Esophagus muscularis mucosa (tissue), 3 donors: ENCODE results near the gene SPDYE6.
"Not testable (repeated sequence)": the region's sequence is repeated elsewhere in the genome, so short reads cannot be mapped to it uniquely, and the experiment has no call there.

Experiments used
- POLR2A ChIP-seq: fragments of 450-650 bp; IDR thresholded peaks from one replicate; pipeline ENCODE4 v1.6.1; 2017; ENCODE audit warnings: antibody characterized with exemption, moderate library complexity, mild to moderate bottlenecking, low read depth
- POLR2AphosphoS5 ChIP-seq, 2 donors: sonication (generic); formaldehyde crosslinking; IDR thresholded peaks; one replicate each; pipeline ENCODE4 v1.6.1; 2017; ENCODE audit warnings: antibody characterized with exemption in 2 of 2
- TF ChIP-seq, protein P1 (sequence below), 3 experiments: fragments of 200-600 bp in 2 of 3; fragments of 450-650 bp in 1 of 3; sonication (generic) in 2 of 3; IDR thresholded peaks; one replicate each; pipeline ENCODE4 v1.5.1; 2017 to 2019; ENCODE audit warnings: antibody characterized with exemption in 3 of 3, mild to moderate bottlenecking in 2 of 3, moderate library complexity in 1 of 3

DNA sequence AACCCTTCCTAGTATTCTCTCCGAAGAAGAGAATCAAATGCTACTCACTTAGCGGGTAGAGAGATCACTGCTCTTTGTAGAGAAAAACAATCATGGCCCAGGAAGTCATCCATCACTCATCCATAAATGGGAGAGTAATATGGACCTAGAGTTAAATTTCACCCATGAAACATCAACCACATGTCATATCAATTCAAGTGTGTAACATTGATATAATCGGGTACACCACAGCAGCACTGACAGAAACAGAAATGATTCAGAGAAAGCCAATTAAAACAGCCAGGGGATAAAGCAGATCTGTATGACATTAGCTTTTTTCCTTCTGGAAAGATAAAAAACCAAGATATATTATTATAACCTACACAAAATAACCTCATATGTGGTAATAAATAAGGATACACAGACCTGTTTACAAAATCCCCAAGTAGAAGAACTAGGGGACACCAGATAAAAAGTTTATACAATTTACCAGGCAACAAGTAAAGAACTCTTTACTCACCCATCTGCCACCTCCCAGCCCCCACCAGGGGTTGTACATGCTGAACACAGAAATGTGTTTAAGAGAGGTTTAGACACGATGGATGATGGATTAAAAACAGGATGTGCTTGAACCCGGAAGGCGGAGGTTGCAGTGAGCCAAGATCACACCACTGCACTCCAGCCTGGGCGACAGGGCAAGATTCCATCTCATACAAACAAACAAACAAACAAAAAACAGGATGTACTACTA lies 25.6 kb upstream of the SPDYE6 start:
- not testable (repeated sequence) for TF ChIP-seq POLR2A; POLR2AphosphoS5 (IDR thresholded peaks at IDR 0.05)
- TF ChIP-seq, protein P1, sequence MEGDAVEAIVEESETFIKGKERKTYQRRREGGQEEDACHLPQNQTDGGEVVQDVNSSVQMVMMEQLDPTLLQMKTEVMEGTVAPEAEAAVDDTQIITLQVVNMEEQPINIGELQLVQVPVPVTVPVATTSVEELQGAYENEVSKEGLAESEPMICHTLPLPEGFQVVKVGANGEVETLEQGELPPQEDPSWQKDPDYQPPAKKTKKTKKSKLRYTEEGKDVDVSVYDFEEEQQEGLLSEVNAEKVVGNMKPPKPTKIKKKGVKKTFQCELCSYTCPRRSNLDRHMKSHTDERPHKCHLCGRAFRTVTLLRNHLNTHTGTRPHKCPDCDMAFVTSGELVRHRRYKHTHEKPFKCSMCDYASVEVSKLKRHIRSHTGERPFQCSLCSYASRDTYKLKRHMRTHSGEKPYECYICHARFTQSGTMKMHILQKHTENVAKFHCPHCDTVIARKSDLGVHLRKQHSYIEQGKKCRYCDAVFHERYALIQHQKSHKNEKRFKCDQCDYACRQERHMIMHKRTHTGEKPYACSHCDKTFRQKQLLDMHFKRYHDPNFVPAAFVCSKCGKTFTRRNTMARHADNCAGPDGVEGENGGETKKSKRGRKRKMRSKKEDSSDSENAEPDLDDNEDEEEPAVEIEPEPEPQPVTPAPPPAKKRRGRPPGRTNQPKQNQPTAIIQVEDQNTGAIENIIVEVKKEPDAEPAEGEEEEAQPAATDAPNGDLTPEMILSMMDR (IDR thresholded peaks at IDR 0.05): not testable (repeated sequence)
